ENCODE data around the gene CACNG4.

CACNG4 gene

DNA sequence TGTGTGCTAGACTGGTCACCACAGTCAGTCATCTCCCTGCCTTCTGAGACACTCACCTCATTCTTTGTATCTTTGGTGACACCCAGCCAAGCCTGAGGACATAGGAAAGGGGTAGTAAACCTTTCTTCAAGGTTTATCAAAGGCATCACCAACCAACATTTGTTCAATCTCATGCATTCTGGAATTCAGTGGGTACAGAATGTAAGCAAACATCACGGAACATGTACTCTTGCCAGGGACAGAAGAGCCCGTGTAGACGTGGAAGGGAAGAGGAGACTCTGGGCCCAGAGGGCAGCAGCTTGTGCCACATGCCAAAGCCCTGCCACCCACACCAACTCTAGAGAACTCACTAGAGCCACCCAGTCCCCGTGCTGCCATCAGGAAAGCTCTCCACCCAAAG is 4.4 kb downstream of the CACNG4 start:
- Histone ChIP-seq H2AFZ (ENCODE audit: low read length) (no peak overlapping the region), H4K20me1 (ENCODE audit: insufficient read depth, low read length, poor library complexity, severe bottlenecking) (no peaks in the 10 kb centered on the region), H3K4me2 (ENCODE audit: low read depth, low read length, poor library complexity, severe bottlenecking) (no peak overlapping the region)

GRCh38 chr17:66970140-66970539 is 5.6 kb downstream of the CACNG4 start:
- Histone ChIP-seq H3K9me3 (ENCODE audit: insufficient read depth, low read depth, low read length) (no peaks in the 10 kb centered on the region), H3K79me2 (ENCODE audit: insufficient read depth, low read length) (no peaks in the 10 kb centered on the region), H3F3A (ENCODE audit: low read depth) (no peaks in the 10 kb centered on the region), H2AFZ (ENCODE audit: low read length) (no peak overlapping the region), H3K4me2 (ENCODE audit: low read depth, low read length, poor library complexity, severe bottlenecking) (no peak overlapping the region), H3K36me3 (ENCODE audit: insufficient read depth, low read length) (no peaks in the 10 kb centered on the region), H3K9me2 (replicated peaks; ENCODE audit: low read depth, low read length) (no peaks in the 10 kb centered on the region), H3K9ac (ENCODE audit: low read depth, low read length, poor library complexity, severe bottlenecking) (no peak overlapping the region), H3K27me3 (ENCODE audit: insufficient read depth, low read length, poor library complexity, severe bottlenecking) (no peaks in the 10 kb centered on the region), H3K4me1 (ENCODE audit: insufficient read depth, low read length, poor library complexity, severe bottlenecking) (no peaks in the 10 kb centered on the region), H3K4me3 (ENCODE audit: low read length, poor library complexity, severe bottlenecking) (no peak overlapping the region), H4K20me1 (ENCODE audit: insufficient read depth, low read length, poor library complexity, severe bottlenecking) (no peaks in the 10 kb centered on the region)
- TF ChIP-seq EZH2phosphoT487 (IDR thresholded peaks at IDR 0.05; ENCODE audit: borderline replicate concordance), result no peak
- TF ChIP-seq CTCF (conservative IDR thresholded peaks at IDR 0.05; ENCODE audit: low read length), result no peak

More for the DNA sequence above, 4.4 kb downstream of the CACNG4 start:
- Histone ChIP-seq H3F3A (ENCODE audit: low read depth) (no peaks in the 10 kb centered on the region), H3K9ac (ENCODE audit: low read depth, low read length, poor library complexity, severe bottlenecking) (no peak overlapping the region), H3K4me1 (ENCODE audit: insufficient read depth, low read length, poor library complexity, severe bottlenecking) (no peaks in the 10 kb centered on the region), H3K27me3 (ENCODE audit: insufficient read depth, low read length, poor library complexity, severe bottlenecking) (no peaks in the 10 kb centered on the region), H3K9me3 (ENCODE audit: insufficient read depth, low read depth, low read length) (no peaks in the 10 kb centered on the region), H3K9me2 (replicated peaks; ENCODE audit: low read depth, low read length) (no peaks in the 10 kb centered on the region), H3K79me2 (ENCODE audit: insufficient read depth, low read length) (no peaks in the 10 kb centered on the region), H3K36me3 (ENCODE audit: insufficient read depth, low read length) (no peaks in the 10 kb centered on the region), H3K4me3 (ENCODE audit: low read length, poor library complexity, severe bottlenecking) (no peak overlapping the region)
- TF ChIP-seq CTCF (conservative IDR thresholded peaks at IDR 0.05; ENCODE audit: low read length), result no peak
- no peak for TF ChIP-seq EZH2phosphoT487 (IDR thresholded peaks at IDR 0.05; ENCODE audit: borderline replicate concordance)

DNA sequence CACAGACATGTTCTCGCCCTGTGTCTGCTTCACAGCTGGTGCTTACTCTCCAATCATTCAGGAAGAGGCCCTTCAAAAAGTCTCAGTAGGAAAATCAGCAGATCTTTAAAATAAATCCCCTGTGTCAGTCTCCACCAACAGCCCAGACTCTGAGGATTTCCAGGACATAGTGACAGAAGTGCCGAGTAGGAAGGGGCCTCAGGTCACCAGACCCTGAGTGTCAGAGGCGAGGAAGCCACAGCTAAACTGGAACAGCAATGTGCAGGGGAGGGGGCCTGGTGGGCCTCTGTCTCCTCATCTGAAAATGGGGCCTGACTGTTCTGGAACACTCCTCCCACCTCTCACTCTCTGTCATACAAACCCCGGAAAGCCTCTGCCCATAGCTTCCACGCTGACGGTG is 6.3 kb downstream of the CACNG4 start:
- Histone ChIP-seq H3K79me2 (ENCODE audit: insufficient read depth, low read length) (no peaks in the 10 kb centered on the region), H3K27me3 (ENCODE audit: insufficient read depth, low read length, poor library complexity, severe bottlenecking) (no peaks in the 10 kb centered on the region), H3F3A (ENCODE audit: low read depth) (no peaks in the 10 kb centered on the region), H3K9me2 (replicated peaks; ENCODE audit: low read depth, low read length) (no peaks in the 10 kb centered on the region), H2AFZ (ENCODE audit: low read length) (no peak overlapping the region), H3K4me2 (ENCODE audit: low read depth, low read length, poor library complexity, severe bottlenecking) (no peak overlapping the region), H4K20me1 (ENCODE audit: insufficient read depth, low read length, poor library complexity, severe bottlenecking) (no peaks in the 10 kb centered on the region), H3K36me3 (ENCODE audit: insufficient read depth, low read length) (no peaks in the 10 kb centered on the region), H3K9ac (ENCODE audit: low read depth, low read length, poor library complexity, severe bottlenecking) (no peak overlapping the region), H3K9me3 (ENCODE audit: insufficient read depth, low read depth, low read length) (no peaks in the 10 kb centered on the region), H3K4me1 (ENCODE audit: insufficient read depth, low read length, poor library complexity, severe bottlenecking) (no peaks in the 10 kb centered on the region), H3K4me3 (ENCODE audit: low read length, poor library complexity, severe bottlenecking) (no peak overlapping the region)
- TF ChIP-seq EZH2phosphoT487 (IDR thresholded peaks at IDR 0.05; ENCODE audit: borderline replicate concordance) (no peak), CTCF (conservative IDR thresholded peaks at IDR 0.05; ENCODE audit: low read length) (no peak)
